SU-DHL-6 (cell line): Measurements from ENCODE around the gene MYH3.

Experiments used
- H2AFZ ChIP-seq: fragments of 200-600 bp; sonication (generic); 2 replicates; pipeline ENCODE4 v1.6.1; 2014; ENCODE audit warnings: low read depth, mild to moderate bottlenecking, moderate library complexity, mixed read lengths, antibody characterized with exemption, low read length; ENCODE audit not compliant: severe bottlenecking
- H3F3A ChIP-seq: fragments of 200-600 bp; shearing (Covaris generic); 2 replicates; pipeline ENCODE4 v1.6.0; 2016; ENCODE audit warnings: antibody characterized with exemption, mild to moderate bottlenecking; ENCODE audit not compliant: insufficient read depth
- H3K27ac ChIP-seq: fragments of 200-600 bp; sonication (generic); 2 replicates; pipeline ENCODE4 v1.5.1; 2016; ENCODE audit warnings: low read depth, mild to moderate bottlenecking, low read length, moderate library complexity, mixed read lengths
- H3K27me3 ChIP-seq: fragments of 200-600 bp; sonication (generic), shearing (Covaris generic); 2 replicates; pipeline ENCODE4 v1.6.0; 2014; ENCODE audit warnings: mild to moderate bottlenecking, low read length
- H3K36me3 ChIP-seq: fragments of 200-600 bp; sonication (generic); 2 replicates; pipeline ENCODE4 v1.6.1; 2014; ENCODE audit warnings: mild to moderate bottlenecking, low read length, mixed read lengths
- H3K4me2 ChIP-seq: fragments of 300-600, 200-600 bp; shearing (Covaris generic), sonication (generic); 2 replicates; pipeline ENCODE4 v1.6.0; 2014; ENCODE audit warnings: low read length, low read depth, mild to moderate bottlenecking; ENCODE audit not compliant: poor library complexity, severe bottlenecking
- H3K4me3 ChIP-seq: fragments of 200-600 bp; sonication (generic); 2 replicates; pipeline ENCODE4 v1.5.1; 2014; ENCODE audit warnings: antibody characterized with exemption, low read length, mild to moderate bottlenecking, mixed read lengths; ENCODE audit not compliant: insufficient read depth, poor library complexity, severe bottlenecking
- H3K79me2 ChIP-seq: fragments of 200-600 bp; sonication (generic); 2 replicates; pipeline ENCODE4 v1.6.1; 2014; ENCODE audit warnings: mild to moderate bottlenecking, low read length, moderate library complexity; ENCODE audit not compliant: insufficient read depth
- H3K9ac ChIP-seq: fragments of 200-600 bp; sonication (generic); 2 replicates; pipeline ENCODE4 v1.7.0; 2014; ENCODE audit warnings: mild to moderate bottlenecking, low read length
- H3K9me2 ChIP-seq: fragments of 200-600 bp; sonication (generic); replicated peaks from 2 replicates; pipeline ENCODE4 v1.6.1; 2014; ENCODE audit warnings: low read length; ENCODE audit not compliant: insufficient read depth
- H3K9me3 ChIP-seq: fragments of 200-600 bp; sonication (generic); 2 replicates; pipeline ENCODE4 v1.6.1; 2014; ENCODE audit warnings: low read length, mixed read lengths; ENCODE audit not compliant: insufficient read depth
- H4K20me1 ChIP-seq: fragments of 200-600 bp; sonication (generic); 2 replicates; pipeline ENCODE4 v1.6.1; 2014; ENCODE audit warnings: low read depth, mild to moderate bottlenecking, antibody characterized with exemption, low read length, moderate library complexity, mixed read lengths
- EZH2phosphoT487 ChIP-seq: fragments of 200-600 bp; sonication (generic), shearing (Covaris generic); conservative IDR thresholded peaks from 2 replicates; pipeline ENCODE4 v1.6.1; 2018; ENCODE audit warnings: mild to moderate bottlenecking, antibody characterized with exemption, low read length, moderate library complexity, mixed read lengths
- TF ChIP-seq, protein P1 (sequence below): fragments of 200-600 bp; sonication (generic); IDR thresholded peaks from one replicate; pipeline ENCODE4 v1.5.1; 2017; ENCODE audit warnings: antibody characterized with exemption, mild to moderate bottlenecking, low read length, moderate library complexity; ENCODE audit not compliant: insufficient read depth, poor library complexity, severe bottlenecking

Gene MYH3

DNA sequence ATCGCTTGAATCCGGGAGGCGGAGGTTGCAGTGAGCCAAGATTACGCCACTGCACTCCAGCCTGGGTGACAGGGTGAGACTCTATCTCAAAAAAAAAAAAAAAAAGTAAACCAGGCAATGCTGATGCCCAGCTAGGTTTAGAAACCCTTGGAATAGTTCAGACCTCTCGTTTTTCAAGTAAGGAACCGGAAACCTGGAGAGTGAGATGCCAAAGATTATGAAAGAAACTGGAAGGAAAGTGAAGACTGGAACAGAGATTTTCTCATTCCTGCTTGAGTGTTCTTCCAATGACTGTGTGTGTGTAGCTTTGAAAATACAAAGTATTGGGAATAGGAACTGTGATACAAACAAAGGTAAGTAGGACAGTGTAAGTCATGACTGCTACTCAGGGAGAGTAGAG is 35.7 kb downstream of the MYH3 start:
- H3K9ac ChIP-seq: no peak overlapping the region
- no peaks in the 10 kb centered on the region for H3F3A ChIP-seq
- no peaks in the 10 kb centered on the region for H3K9me3 ChIP-seq
- no peak overlapping the region for H3K4me3 ChIP-seq
- no peaks in the 10 kb centered on the region for H3K9me2 ChIP-seq
- no peak overlapping the region for H2AFZ ChIP-seq
- no peaks in the 10 kb centered on the region for H3K27me3 ChIP-seq
- no peak overlapping the region for H3K27ac ChIP-seq
- H4K20me1 ChIP-seq: no peaks in the 10 kb centered on the region
- TF ChIP-seq, protein P1, sequence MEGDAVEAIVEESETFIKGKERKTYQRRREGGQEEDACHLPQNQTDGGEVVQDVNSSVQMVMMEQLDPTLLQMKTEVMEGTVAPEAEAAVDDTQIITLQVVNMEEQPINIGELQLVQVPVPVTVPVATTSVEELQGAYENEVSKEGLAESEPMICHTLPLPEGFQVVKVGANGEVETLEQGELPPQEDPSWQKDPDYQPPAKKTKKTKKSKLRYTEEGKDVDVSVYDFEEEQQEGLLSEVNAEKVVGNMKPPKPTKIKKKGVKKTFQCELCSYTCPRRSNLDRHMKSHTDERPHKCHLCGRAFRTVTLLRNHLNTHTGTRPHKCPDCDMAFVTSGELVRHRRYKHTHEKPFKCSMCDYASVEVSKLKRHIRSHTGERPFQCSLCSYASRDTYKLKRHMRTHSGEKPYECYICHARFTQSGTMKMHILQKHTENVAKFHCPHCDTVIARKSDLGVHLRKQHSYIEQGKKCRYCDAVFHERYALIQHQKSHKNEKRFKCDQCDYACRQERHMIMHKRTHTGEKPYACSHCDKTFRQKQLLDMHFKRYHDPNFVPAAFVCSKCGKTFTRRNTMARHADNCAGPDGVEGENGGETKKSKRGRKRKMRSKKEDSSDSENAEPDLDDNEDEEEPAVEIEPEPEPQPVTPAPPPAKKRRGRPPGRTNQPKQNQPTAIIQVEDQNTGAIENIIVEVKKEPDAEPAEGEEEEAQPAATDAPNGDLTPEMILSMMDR: no peak
- no peak overlapping the region for H3K4me2 ChIP-seq
- H3K36me3 ChIP-seq: no peaks in the 10 kb centered on the region
- no peaks in the 10 kb centered on the region for H3K79me2 ChIP-seq

DNA sequence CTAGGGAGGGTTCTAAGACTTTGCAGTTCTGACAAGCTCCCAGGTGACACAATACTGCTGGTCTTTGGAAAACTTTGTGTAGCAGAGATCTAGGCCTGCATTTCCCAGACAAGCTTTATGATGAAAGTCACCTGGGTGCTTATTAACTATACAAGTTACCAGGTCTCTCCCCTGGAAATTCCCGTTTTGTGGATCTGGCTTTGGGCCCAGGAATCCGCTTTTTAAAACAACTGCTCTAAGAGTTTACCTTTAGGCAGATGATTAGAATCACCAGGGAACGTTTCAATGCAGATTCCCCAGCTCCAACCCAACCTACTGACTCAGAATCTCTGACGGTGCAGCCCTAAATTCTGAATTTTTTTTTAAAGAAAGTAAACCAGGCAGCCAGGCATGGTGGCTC is 36.3 kb downstream of the MYH3 start:
- H3K9ac ChIP-seq: no peak overlapping the region
- no peaks in the 10 kb centered on the region for H3K27me3 ChIP-seq
- no peaks in the 10 kb centered on the region for H3K36me3 ChIP-seq
- TF ChIP-seq, protein P1: no peak
- TF ChIP-seq EZH2phosphoT487: no peak
- no peak overlapping the region for H3K4me3 ChIP-seq
- H3K27ac ChIP-seq: no peak overlapping the region
- no peaks in the 10 kb centered on the region for H3K79me2 ChIP-seq
- H2AFZ ChIP-seq: no peak overlapping the region
- no peaks in the 10 kb centered on the region for H3K9me2 ChIP-seq
- H4K20me1 ChIP-seq: no peaks in the 10 kb centered on the region
- no peak overlapping the region for H3K4me2 ChIP-seq
- H3K9me3 ChIP-seq: no peaks in the 10 kb centered on the region
- no peaks in the 10 kb centered on the region for H3F3A ChIP-seq

DNA sequence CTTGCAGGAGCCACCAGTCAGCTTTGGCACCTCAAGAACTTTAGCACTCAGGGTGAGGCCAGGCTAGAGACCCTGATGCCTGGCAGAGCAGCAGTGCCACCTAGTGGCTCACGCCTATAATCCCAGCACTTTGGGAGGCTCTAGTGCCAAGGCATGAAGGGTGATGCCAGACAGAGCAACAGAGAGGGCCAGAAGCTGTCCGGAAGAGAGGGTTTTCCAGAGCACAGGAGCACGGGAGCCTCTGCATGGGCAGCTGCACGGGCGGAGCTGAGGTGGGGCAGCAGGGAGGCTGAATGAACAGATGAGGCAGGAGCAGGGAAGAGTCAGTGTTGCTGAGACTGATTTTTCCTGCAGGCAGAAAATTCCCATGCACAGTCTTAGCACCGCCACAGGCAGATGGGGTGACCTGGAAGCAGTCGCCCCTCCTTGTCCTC is 38.9 kb downstream of the MYH3 start:
- Histone ChIP-seq H3K9me2 (no peaks in the 10 kb centered on the region), H3K27ac (no peak overlapping the region), H3K4me3 (no peak overlapping the region), H3K79me2 (no peaks in the 10 kb centered on the region), H3K27me3 (no peaks in the 10 kb centered on the region), H4K20me1 (no peaks in the 10 kb centered on the region), H3F3A (no peaks in the 10 kb centered on the region), H3K4me2 (no peak overlapping the region), H3K9ac (no peak overlapping the region), H2AFZ (no peak overlapping the region), H3K36me3 (no peaks in the 10 kb centered on the region), H3K9me3 (no peaks in the 10 kb centered on the region)
- no peak for TF ChIP-seq EZH2phosphoT487
- TF ChIP-seq, protein P1: peak; percentile 83

DNA sequence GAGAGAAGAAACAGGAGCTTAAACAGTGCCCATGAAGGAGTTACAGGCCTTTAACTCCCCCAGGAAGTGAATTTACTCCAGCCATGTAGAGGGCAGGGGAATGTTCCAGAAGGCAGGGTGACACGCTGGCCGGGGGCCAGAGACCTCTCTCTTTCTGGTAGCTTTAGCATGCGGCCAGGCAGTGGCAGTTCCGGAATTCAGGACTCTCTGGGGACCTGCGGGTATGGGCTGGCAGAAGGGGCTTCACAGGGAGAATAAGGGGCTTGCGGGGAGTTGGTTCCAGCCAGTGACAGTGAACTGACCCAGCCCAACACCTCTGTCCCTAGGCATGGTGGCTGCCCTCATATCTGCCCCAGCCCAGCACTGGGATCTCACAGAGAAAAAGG is 40.0 kb downstream of the MYH3 start:
- H3K4me2 ChIP-seq: no peak overlapping the region
- no peaks in the 10 kb centered on the region for H3F3A ChIP-seq

More for the DNA sequence above, 40.0 kb downstream of the MYH3 start:
- Histone ChIP-seq H3K4me3 (no peak overlapping the region), H4K20me1 (no peaks in the 10 kb centered on the region), H3K9me2 (no peaks in the 10 kb centered on the region), H3K36me3 (no peaks in the 10 kb centered on the region), H3K9ac (no peak overlapping the region), H3K27me3 (no peaks in the 10 kb centered on the region), H3K79me2 (no peaks in the 10 kb centered on the region), H2AFZ (no peak overlapping the region), H3K9me3 (no peaks in the 10 kb centered on the region), H3K27ac (no peak overlapping the region)
- TF ChIP-seq, protein P1: no peak
- TF ChIP-seq EZH2phosphoT487: no peak
